Measurements from ENCODE around the gene MX2.

Gene MX2

DNA sequence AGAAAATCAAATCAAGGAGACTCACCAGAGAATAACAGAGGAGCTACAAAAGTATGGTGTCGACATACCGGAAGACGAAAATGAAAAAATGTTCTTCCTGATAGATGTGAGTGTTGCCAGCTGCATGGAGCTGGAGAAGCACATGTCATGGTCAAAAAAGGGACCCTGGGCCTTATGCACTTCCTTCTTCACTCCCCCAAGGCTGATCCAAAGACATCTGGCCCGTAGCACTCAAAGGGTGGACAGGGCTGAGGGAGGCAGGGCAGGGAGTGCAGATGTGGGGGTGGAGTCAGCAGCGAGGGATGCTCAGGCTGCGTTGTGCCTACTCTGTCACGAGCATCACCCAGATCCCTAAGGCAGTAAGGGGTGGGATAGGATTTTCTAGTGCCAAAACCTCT, 83.6 kb downstream of the MX2 start:
- ChIA-PET CTCF (interaction anchor here (1.0 kb wide), 1 partner anchor 8 kb away, joined by 3 read pairs; no protein-coding TSS in a partner anchor), POLR2A (no interaction called here)
- TF ChIP-seq, protein P1, sequence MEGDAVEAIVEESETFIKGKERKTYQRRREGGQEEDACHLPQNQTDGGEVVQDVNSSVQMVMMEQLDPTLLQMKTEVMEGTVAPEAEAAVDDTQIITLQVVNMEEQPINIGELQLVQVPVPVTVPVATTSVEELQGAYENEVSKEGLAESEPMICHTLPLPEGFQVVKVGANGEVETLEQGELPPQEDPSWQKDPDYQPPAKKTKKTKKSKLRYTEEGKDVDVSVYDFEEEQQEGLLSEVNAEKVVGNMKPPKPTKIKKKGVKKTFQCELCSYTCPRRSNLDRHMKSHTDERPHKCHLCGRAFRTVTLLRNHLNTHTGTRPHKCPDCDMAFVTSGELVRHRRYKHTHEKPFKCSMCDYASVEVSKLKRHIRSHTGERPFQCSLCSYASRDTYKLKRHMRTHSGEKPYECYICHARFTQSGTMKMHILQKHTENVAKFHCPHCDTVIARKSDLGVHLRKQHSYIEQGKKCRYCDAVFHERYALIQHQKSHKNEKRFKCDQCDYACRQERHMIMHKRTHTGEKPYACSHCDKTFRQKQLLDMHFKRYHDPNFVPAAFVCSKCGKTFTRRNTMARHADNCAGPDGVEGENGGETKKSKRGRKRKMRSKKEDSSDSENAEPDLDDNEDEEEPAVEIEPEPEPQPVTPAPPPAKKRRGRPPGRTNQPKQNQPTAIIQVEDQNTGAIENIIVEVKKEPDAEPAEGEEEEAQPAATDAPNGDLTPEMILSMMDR (IDR thresholded peaks at IDR 0.05; ENCODE audit: control extremely low read depth, extremely low read depth, low read depth, missing control alignments), result no peak
- no peak for DNase-seq (ENCODE audit: extremely low spot score)

DNA sequence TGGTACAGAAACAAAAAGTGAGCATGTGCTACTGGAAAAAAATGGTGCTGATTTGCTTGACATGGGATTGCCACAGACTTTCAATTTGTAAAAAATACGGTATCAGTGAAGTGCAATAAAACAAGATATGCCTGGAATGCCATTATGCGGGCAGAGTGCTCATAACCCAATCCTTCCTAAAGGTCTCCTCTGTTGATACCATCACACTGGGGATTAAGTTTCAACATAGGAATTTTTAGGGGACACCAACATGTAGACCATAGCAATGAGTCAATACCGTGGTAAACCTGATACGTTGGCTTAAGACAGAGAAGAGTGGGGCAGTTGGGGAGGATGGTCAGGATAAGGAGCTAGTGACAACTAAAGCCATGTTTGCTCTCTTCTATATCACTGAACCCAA, 84.8 kb downstream of the MX2 start:
- CTCF ChIA-PET, result interaction anchor here (1.0 kb wide), 1 partner anchor 9 kb away, joined by 3 read pairs; no protein-coding TSS in a partner anchor
- POLR2A ChIA-PET, result no interaction called here
- TF ChIP-seq, protein P1 (IDR thresholded peaks at IDR 0.05; ENCODE audit: control extremely low read depth, extremely low read depth, low read depth, missing control alignments), result no peak
- no peak for DNase-seq (ENCODE audit: extremely low spot score)

DNA sequence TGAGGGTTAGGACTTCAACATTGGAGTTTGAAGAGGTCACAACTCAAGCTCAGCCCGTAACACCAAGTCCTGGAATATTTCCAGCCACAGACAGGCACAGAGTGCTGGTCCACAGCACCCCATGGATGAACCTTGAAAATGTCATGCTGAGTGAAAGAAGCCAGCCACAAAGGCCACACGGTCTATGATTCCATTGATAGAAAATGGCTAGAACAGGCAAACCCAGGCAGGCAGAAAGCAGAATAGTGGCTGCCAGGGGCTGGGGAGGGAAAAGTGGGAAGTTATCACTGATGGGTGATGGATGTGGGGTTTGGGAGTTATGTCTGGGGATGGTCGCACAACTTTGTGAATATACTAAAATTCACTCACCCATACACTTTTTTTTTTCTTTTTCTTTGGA, 85.5 kb downstream of the MX2 start:
- ChIA-PET POLR2A (no interaction called here), CTCF (interaction anchor here (1.4 kb wide), 1 partner anchor 140 kb away, joined by 3 read pairs; no protein-coding TSS in a partner anchor)
- DNase-seq (ENCODE audit: extremely low spot score), result no peak
- TF ChIP-seq, protein P1 (IDR thresholded peaks at IDR 0.05; ENCODE audit: control extremely low read depth, extremely low read depth, low read depth, missing control alignments), result no peak

DNA sequence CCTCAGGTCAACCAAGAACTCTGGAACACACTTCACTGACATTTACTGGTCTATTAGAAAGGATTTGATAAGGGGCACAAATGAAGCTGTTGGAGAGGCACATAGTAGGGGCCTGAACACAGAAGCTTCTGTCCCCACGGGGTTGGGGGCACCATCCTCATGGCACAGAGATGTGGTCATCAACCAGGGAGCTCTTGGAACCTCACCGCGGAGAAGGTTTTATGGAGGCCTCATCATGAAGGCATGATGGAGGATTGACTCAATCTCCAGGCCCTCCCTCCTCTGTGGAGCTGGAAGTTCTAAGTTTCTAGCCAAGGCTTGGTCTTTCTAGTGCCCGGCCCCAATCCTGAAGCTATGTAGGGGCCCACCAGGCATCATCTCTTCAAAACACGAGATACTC, 87.8 kb downstream of the MX2 start:
- ChIA-PET POLR2A (no interaction called here), CTCF (interaction anchor here (0.9 to 1.8 kb wide), 2 partner anchors 11 to 38 kb away, joined by 3 to 5 read pairs; no protein-coding TSS in a partner anchor)
- no peak for DNase-seq (ENCODE audit: extremely low spot score)
- TF ChIP-seq, protein P1 (IDR thresholded peaks at IDR 0.05; ENCODE audit: control extremely low read depth, extremely low read depth, low read depth, missing control alignments), result no peak

DNA sequence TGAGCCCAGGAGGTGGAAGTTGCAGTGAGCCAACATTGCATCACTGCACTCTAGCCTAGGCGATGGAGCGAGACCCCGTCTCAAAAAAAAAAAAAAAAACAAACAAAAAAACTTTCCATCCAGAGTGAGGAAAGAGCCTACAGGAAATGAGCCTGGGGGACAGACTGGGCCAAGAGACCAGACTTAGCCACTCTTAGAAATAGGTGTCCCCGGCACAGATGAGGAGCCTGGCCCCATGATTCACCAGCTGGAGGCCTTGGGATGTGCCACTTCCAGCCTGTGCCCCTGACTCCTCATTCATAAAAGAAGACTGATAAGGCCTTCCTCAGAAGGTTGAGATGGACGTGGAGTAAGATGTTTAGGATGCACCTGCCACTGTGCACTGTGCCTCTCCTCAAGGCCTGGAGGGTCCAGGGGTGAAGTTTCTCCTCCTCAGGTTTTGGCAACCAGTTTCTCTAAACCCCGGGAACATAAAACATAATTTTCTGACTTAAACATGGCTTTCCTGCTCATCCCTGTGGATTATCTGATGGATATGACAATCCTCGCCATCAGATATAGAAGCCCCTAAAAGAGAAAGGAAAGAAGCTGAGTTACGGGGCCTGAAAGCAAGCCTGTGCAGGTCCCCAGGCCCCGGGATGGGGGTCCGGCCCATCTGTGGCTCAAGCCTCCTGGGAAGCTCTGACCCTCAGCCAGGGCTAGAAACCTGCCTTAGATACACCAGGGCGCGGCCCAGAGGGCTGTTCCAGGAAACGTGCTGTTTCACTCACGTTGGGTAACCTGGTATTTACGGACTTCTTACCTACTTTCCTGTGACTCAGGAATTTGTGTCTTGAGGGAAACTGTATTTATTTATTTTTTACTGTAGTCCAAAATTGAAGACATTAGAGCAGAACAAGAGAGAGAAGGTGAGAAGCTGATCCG, 90.2 kb downstream of the MX2 start:
- ChIA-PET POLR2A (no interaction called here), CTCF (interaction anchor here (1.7 to 1.9 kb wide), 3 partner anchors 8 to 169 kb away, joined by 3 to 12 read pairs (median 8); no protein-coding TSS in a partner anchor)
- no peak for DNase-seq (ENCODE audit: extremely low spot score)
- TF ChIP-seq, protein P1 (IDR thresholded peaks at IDR 0.05; ENCODE audit: control extremely low read depth, extremely low read depth, low read depth, missing control alignments), result no peak

DNA sequence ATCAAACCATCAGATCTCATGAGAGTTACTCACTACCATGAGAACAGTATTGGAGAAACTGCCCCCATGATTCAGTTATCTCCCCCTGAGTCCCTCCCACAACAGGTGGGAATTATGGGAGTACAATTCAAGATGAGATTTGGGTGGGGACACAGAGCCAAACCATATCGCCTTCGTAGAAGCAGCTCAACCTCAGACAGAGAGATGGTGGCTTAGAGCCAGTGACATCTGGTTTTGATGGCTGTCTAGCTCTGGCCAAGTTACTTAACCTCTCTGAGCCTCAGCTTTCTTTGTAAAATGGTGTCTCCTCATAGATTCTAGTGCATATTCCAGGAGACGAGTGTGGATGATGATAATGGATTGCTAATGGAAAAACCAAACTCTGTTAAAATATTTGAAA, 91.4 kb downstream of the MX2 start:
- CTCF ChIA-PET, result interaction anchor here (1.7 to 1.9 kb wide), 2 partner anchors 10 to 170 kb away, joined by 3 to 8 read pairs; no protein-coding TSS in a partner anchor
- no peak for DNase-seq (ENCODE audit: extremely low spot score)
- POLR2A ChIA-PET, result no interaction called here
- TF ChIP-seq, protein P1 (IDR thresholded peaks at IDR 0.05; ENCODE audit: control extremely low read depth, extremely low read depth, low read depth, missing control alignments), result no peak
